PC-3 (cell line): ENCODE results near the gene ZNF669. TPM values are rescaled to one million over a fixed set of nuclear protein-coding genes. Genes with fewer than 3 reads are reported as not detected.

Experiments used
- ATAC-seq: fragments of 200-7000 bp; cut with Tn5 transposase; 2 replicates; pipeline ENCODE4 v1.9.1; 2020; ENCODE audit warnings: mild to moderate bottlenecking, moderate library complexity
- BruUV-seq: library from RNA; stranded (reverse); fragments of 400-500 nt; replicated peaks from 2 replicates; lab custom pipeline; 2021; lab: Mats Ljungman, UMichigan
- CTCF ChIA-PET: fragments of 300-600 bp; sonication (Branson Sonifier 250); formaldehyde crosslinking; loops from one replicate; lab custom pipeline; 2022; ENCODE audit warnings: antibody characterized with exemption; lab: Charles Lee
- POLR2A ChIA-PET: fragments of 300-600 bp; sonication (Branson Sonifier 250); formaldehyde crosslinking; loops from one replicate; lab custom pipeline; 2022; ENCODE audit warnings: antibody characterized with exemption; ENCODE audit not compliant: unreplicated experiment; lab: Charles Lee
- DNase-seq: peaks from one replicate; pipeline ENCODE4 v3.0.0-alpha.2; 2015
- H2AFZ ChIP-seq: fragments of 300-600 bp; sonication (generic); 2 replicates; pipeline ENCODE4 v1.6.0; 2016; ENCODE audit warnings: antibody characterized with exemption, low read length
- H3F3A ChIP-seq: fragments of 300-600 bp; sonication (generic); one replicate; pipeline ENCODE4 v1.6.0; 2017; ENCODE audit warnings: antibody characterized with exemption, low read length, control low read depth, mild to moderate bottlenecking; ENCODE audit not compliant: unreplicated experiment
- H3K27ac ChIP-seq: fragments of 300-600 bp; sonication (generic); 2 replicates; pipeline ENCODE4 v1.5.1; 2016; ENCODE audit warnings: mild to moderate bottlenecking, low read length
- H3K27me3 ChIP-seq: fragments of 300-600 bp; sonication (generic); 2 replicates; pipeline ENCODE4 v1.6.1; 2016; ENCODE audit warnings: low read length, mixed read lengths
- H3K36me3 ChIP-seq: fragments of 300-600 bp; sonication (generic); 2 replicates; pipeline ENCODE4 v1.6.1; 2016; ENCODE audit warnings: low read depth, mixed run types, low read length, mixed read lengths
- H3K4me1 ChIP-seq: fragments of 300-600 bp; sonication (generic); 2 replicates; pipeline ENCODE4 v1.5.1; 2016; ENCODE audit warnings: low read length; ENCODE audit not compliant: insufficient read depth
- H3K4me2 ChIP-seq: fragments of 300-600 bp; sonication (generic); 2 replicates; pipeline ENCODE4 v1.6.0; 2016; ENCODE audit warnings: low read length
- H3K4me3 ChIP-seq: fragments of 300-600 bp; sonication (generic); 2 replicates; pipeline ENCODE4 v1.5.1; 2016; ENCODE audit warnings: mild to moderate bottlenecking, low read length, mixed read lengths
- H3K79me2 ChIP-seq: fragments of 300-600 bp; sonication (generic); 2 replicates; pipeline ENCODE4 v1.6.1; 2017; ENCODE audit warnings: low read length, mixed read lengths
- H3K9ac ChIP-seq: fragments of 300-600 bp; sonication (generic); 2 replicates; pipeline ENCODE4 v1.6.0; 2016; ENCODE audit warnings: mild to moderate bottlenecking, low read length
- H3K9me2 ChIP-seq: fragments of 300-600 bp; sonication (generic); replicated peaks from 2 replicates; pipeline ENCODE4 v1.6.1; 2016; ENCODE audit warnings: mixed run types, low read length, mixed read lengths
- H3K9me3 ChIP-seq: fragments of 300-600 bp; sonication (generic); 2 replicates; pipeline ENCODE4 v1.6.1; 2016; ENCODE audit warnings: low read length, mixed read lengths
- H4K20me1 ChIP-seq: fragments of 300-600 bp; sonication (generic); 2 replicates; pipeline ENCODE4 v1.6.1; 2016; ENCODE audit warnings: low read length, mixed read lengths
- CTCF ChIP-seq: fragments of 300-600 bp; sonication (generic); conservative IDR thresholded peaks from 2 replicates; pipeline ENCODE4 v1.5.1; 2017; ENCODE audit warnings: antibody characterized with exemption, low read depth, mild to moderate bottlenecking, low read length
- EZH2 ChIP-seq: fragments of 300-600 bp; sonication (generic); IDR thresholded peaks from one replicate; pipeline ENCODE4 v1.6.1; 2017; ENCODE audit warnings: antibody characterized with exemption, mild to moderate bottlenecking, low read length; ENCODE audit not compliant: unreplicated experiment
- EZH2phosphoT487 ChIP-seq: fragments of 300-600 bp; sonication (generic); IDR thresholded peaks from 2 replicates; pipeline ENCODE4 v1.6.1; 2018; ENCODE audit warnings: mild to moderate bottlenecking, antibody characterized with exemption, low read length, borderline replicate concordance
- intact Hi-C: fragments of 100-400 bp; cut with micrococcal nuclease; formaldehyde crosslinking; loops from 2 replicates; pipeline ENCODE4 v1.9.0; 2023
- total RNA-seq: library from RNA; depleted of rRNA; stranded (reverse); fragments of >200 nt; gene quantifications from 2 replicates; pipeline ENCODE4 v1.2.3, GENCODE V29; 2014

Gene ZNF669
- total RNA-seq, 1 experiment from 2014 or later: 14.1 TPM

- POLR2A ChIA-PET: no interaction called here
- TF ChIP-seq EZH2: no peak
- no peak for TF ChIP-seq CTCF
- TF ChIP-seq EZH2phosphoT487: no peak
- intact Hi-C loops: no loop called here
- CTCF ChIA-PET: no interaction called here
- ATAC-seq (no peak), DNase-seq (no peak)
- Histone ChIP-seq H3K9me3 (peaks cover 28% of the 10 kb centered on the region; the same call in 1 of the 2 replicates), H3K4me3 (no peak overlapping the region), H4K20me1 (no peaks in the 10 kb centered on the region), H3K9ac (no peak overlapping the region), H3K9me2 (no peaks in the 10 kb centered on the region), H3K79me2 (peaks cover 79% of the 10 kb centered on the region), H3K4me1 (no peaks in the 10 kb centered on the region), H3K27me3 (no peaks in the 10 kb centered on the region), H3K27ac (no peak overlapping the region), H3K36me3 (peaks cover 42% of the 10 kb centered on the region), H3F3A (no peaks in the 10 kb centered on the region), H2AFZ (no peak overlapping the region), H3K4me2 (no peak overlapping the region)
- no TSS peak for BruUV-seq
Measured at GRCh38 chr1:247064304-247064703, 39.9 kb downstream of the ZNF669 start.

GRCh38 chr1:247060771-247061170, 43.4 kb downstream of the ZNF669 start:
- ChIA-PET CTCF (no interaction called here), POLR2A (no interaction called here)
- Histone ChIP-seq H3F3A (no peaks in the 10 kb centered on the region), H3K27me3 (no peaks in the 10 kb centered on the region), H3K4me2 (no peak overlapping the region), H3K36me3 (peaks cover 53% of the 10 kb centered on the region), H3K4me1 (no peaks in the 10 kb centered on the region), H3K27ac (no peak overlapping the region), H3K9me3 (peaks cover 55% of the 10 kb centered on the region), H2AFZ (no peak overlapping the region), H3K9ac (no peak overlapping the region), H3K9me2 (no peaks in the 10 kb centered on the region), H4K20me1 (no peaks in the 10 kb centered on the region), H3K4me3 (no peak overlapping the region), H3K79me2 (peaks cover 78% of the 10 kb centered on the region)
- TF ChIP-seq EZH2phosphoT487 (no peak), EZH2 (no peak), CTCF (no peak)
- intact Hi-C loops: no loop called here
- no peak for ATAC-seq
- no peak for DNase-seq
- no TSS peak for BruUV-seq

GRCh38 chr1:247056071-247056470, 48.1 kb downstream of the ZNF669 start:
- POLR2A ChIA-PET: no interaction called here
- intact Hi-C loops: no loop called here

More at GRCh38 chr1:247056071-247056470, 48.1 kb downstream of the ZNF669 start:
- H3K4me1 ChIP-seq: no peaks in the 10 kb centered on the region
- peaks cover 65% of the 10 kb centered on the region for H3K79me2 ChIP-seq
- no peak overlapping the region for H3K27ac ChIP-seq
- no TSS peak for BruUV-seq
- no peak overlapping the region for H3K9ac ChIP-seq
- CTCF ChIA-PET: no interaction called here
- ATAC-seq: no peak
- H3K9me3 ChIP-seq: peaks cover 79% of the 10 kb centered on the region
- no peak overlapping the region for H3K4me2 ChIP-seq
- no peak overlapping the region for H3K4me3 ChIP-seq
- H3F3A ChIP-seq: no peaks in the 10 kb centered on the region
- H3K9me2 ChIP-seq: no peaks in the 10 kb centered on the region
- no peak overlapping the region for H2AFZ ChIP-seq
- H3K36me3 ChIP-seq: peaks cover 63% of the 10 kb centered on the region
- no peak for DNase-seq
- TF ChIP-seq EZH2 (no peak), EZH2phosphoT487 (no peak), CTCF (no peak)
- no peaks in the 10 kb centered on the region for H3K27me3 ChIP-seq
- no peaks in the 10 kb centered on the region for H4K20me1 ChIP-seq
